Activated CD4-positive, alpha-beta T cell treated with anti-CD3 and anti-CD28 coated beads, Interleukin-2, amount 50 U/mL, for 4 hours (primary cell): ENCODE results near the gene VAX1.
"Not testable (repeated sequence)": the region's sequence is repeated elsewhere in the genome, so short reads cannot be mapped to it uniquely, and the experiment has no call there.

Source experiments
- DNase-seq, 2 experiments: peaks; one replicate each; pipeline ENCODE4 v3.0.0-alpha.2; 2020

The VAX1 gene

GRCh38 chr10:117134306-117135025 lies 3.6 kb downstream of the VAX1 start:
- DNase-seq, result no peak

- DNase-seq, result no peak
Measured at GRCh38 chr10:117134056-117134305, 4.1 kb downstream of the VAX1 start.

GRCh38 chr10:117133273-117134055 lies 4.6 kb downstream of the VAX1 start:
- no peak for DNase-seq

GRCh38 chr10:117132751-117133231 lies 5.3 kb downstream of the VAX1 start:
- no peak for DNase-seq

- DNase-seq, result no peak
Measured at GRCh38 chr10:117131376-117132327, 6.4 kb downstream of the VAX1 start.

GRCh38 chr10:117130862-117131375 lies 7.2 kb downstream of the VAX1 start:
- no peak for DNase-seq

GRCh38 chr10:117130346-117130745 lies 7.7 kb downstream of the VAX1 start:
- no peak for DNase-seq

GRCh38 chr10:117126645-117127044 lies 11.4 kb downstream of the VAX1 start:
- not testable (repeated sequence) for DNase-seq

- no peak for DNase-seq
Measured at GRCh38 chr10:117126034-117126433, 12.0 kb downstream of the VAX1 start.

GRCh38 chr10:117112220-117112619 lies 25.9 kb downstream of the VAX1 start:
- no peak for DNase-seq

GRCh38 chr10:117107238-117107637 lies 30.8 kb downstream of the VAX1 start:
- no peak for DNase-seq

- DNase-seq, result no peak
Measured at GRCh38 chr10:117096599-117097201, 41.4 kb downstream of the VAX1 start.

- DNase-seq, result no peak
Measured at GRCh38 chr10:117094856-117095255, 43.2 kb downstream of the VAX1 start.

- no peak for DNase-seq
Measured at GRCh38 chr10:117092386-117092785, 45.7 kb downstream of the VAX1 start.

- DNase-seq, result no peak
Measured at GRCh38 chr10:117090834-117091233, 47.2 kb downstream of the VAX1 start.

GRCh38 chr10:117087521-117087920 lies 50.5 kb downstream of the VAX1 start:
- no peak for DNase-seq

- DNase-seq, result no peak
Measured at GRCh38 chr10:117086546-117086945, 51.5 kb downstream of the VAX1 start.

- not testable (repeated sequence) for DNase-seq
Measured at GRCh38 chr10:117084421-117085246, 53.4 kb downstream of the VAX1 start.
